ENCODE results near the gene LIPT2. TPM values are rescaled to one million over a fixed set of nuclear protein-coding genes. Genes with fewer than 3 reads are reported as not detected.
"Not testable (repeated sequence)": the region's sequence is repeated elsewhere in the genome, so short reads cannot be mapped to it uniquely, and the experiment has no call there.

LIPT2 gene
- total and polyA plus RNA-seq, 3 donors from 2014 or later = 25.0 to 43.1 (median 32.6) TPM

GRCh38 chr11:74520927-74521665 is 27.6 kb upstream of the LIPT2 start:
- 54 to 61% methylated on average over 12 of the region's 12 CpGs for WGBS, 2 donors
- no peak overlapping the region for H3K27ac ChIP-seq
- H3K9me3 ChIP-seq = no peaks in the 10 kb centered on the region
- no peaks in the 10 kb centered on the region for H3K4me1 ChIP-seq
- intact Hi-C loops (cut with DNase I; ENCODE audit: low total_unique reads) = no loop called here
- TF ChIP-seq POLR2A (IDR thresholded peaks at IDR 0.05) (no peak), CTCF (IDR thresholded peaks at IDR 0.05) (no peak)
- H3K36me3 ChIP-seq (ENCODE audit: low read depth, missing control alignments) = no peaks in the 10 kb centered on the region
- DNase-seq = no peak
- no peak overlapping the region for H3K4me3 ChIP-seq
- H3K27me3 ChIP-seq = no peaks in the 10 kb centered on the region

- Histone ChIP-seq H3K4me3 (no peak overlapping the region), H3K4me1 (no peaks in the 10 kb centered on the region), H3K36me3 (ENCODE audit: low read depth, missing control alignments) (no peaks in the 10 kb centered on the region), H3K9me3 (no peaks in the 10 kb centered on the region), H3K27me3 (no peaks in the 10 kb centered on the region), H3K27ac (no peak overlapping the region)
- intact Hi-C loops (cut with DNase I; ENCODE audit: low total_unique reads) = no loop called here
- no peak for TF ChIP-seq POLR2A (IDR thresholded peaks at IDR 0.05)
- no peak for TF ChIP-seq CTCF (IDR thresholded peaks at IDR 0.05)
- no peak for DNase-seq
- 70 to 75% methylated on average over 1 of the region's 1 CpG for WGBS, 2 donors
Observed at GRCh38 chr11:74520316-74520715, 26.8 kb upstream of the LIPT2 start.

GRCh38 chr11:74519710-74520109 is 26.2 kb upstream of the LIPT2 start:
- Histone ChIP-seq H3K36me3 (ENCODE audit: low read depth, missing control alignments) (no peaks in the 10 kb centered on the region), H3K27me3 (no peaks in the 10 kb centered on the region), H3K4me1 (no peaks in the 10 kb centered on the region), H3K27ac (no peak overlapping the region), H3K4me3 (no peak overlapping the region), H3K9me3 (no peaks in the 10 kb centered on the region)
- intact Hi-C loops (cut with DNase I; ENCODE audit: low total_unique reads) = no loop called here
- DNase-seq = no peak
- no peak for TF ChIP-seq POLR2A (IDR thresholded peaks at IDR 0.05)
- no peak for TF ChIP-seq CTCF (IDR thresholded peaks at IDR 0.05)
- 67 to 72% methylated on average over 3 of the region's 3 CpGs for WGBS, 2 donors

- not testable (repeated sequence) for DNase-seq
- 80 to 88% methylated on average over 6 of the region's 6 CpGs for WGBS, 2 donors
Observed at GRCh38 chr11:74517592-74517991, 24.1 kb upstream of the LIPT2 start.

GRCh38 chr11:74507582-74507981 is 14.1 kb upstream of the LIPT2 start:
- H3K27me3 ChIP-seq = no peaks in the 10 kb centered on the region
- H3K36me3 ChIP-seq (ENCODE audit: low read depth, missing control alignments) = no peaks in the 10 kb centered on the region
- no peak overlapping the region for H3K27ac ChIP-seq
- TF ChIP-seq POLR2A (IDR thresholded peaks at IDR 0.05) (no peak), CTCF (IDR thresholded peaks at IDR 0.05) (no peak)
- H3K4me1 ChIP-seq = no peaks in the 10 kb centered on the region
- no peaks in the 10 kb centered on the region for H3K9me3 ChIP-seq
- 92 to 94% methylated on average over 2 of the region's 2 CpGs for WGBS, 2 donors
- H3K4me3 ChIP-seq = no peak overlapping the region
- intact Hi-C loops (cut with DNase I; ENCODE audit: low total_unique reads) = no loop called here
- DNase-seq = no peak

More at GRCh38 chr11:74517592-74517991, 24.1 kb upstream of the LIPT2 start:
- H3K4me3 ChIP-seq; H3K4me1 ChIP-seq; intact Hi-C loops (cut with DNase I; ENCODE audit: low total_unique reads); H3K27ac ChIP-seq; H3K36me3 ChIP-seq (ENCODE audit: low read depth, missing control alignments); H3K9me3 ChIP-seq; H3K27me3 ChIP-seq: not testable (repeated sequence)
